ENCODE data around the gene USP25. TPM values are rescaled to one million over a fixed set of nuclear protein-coding genes. Genes with fewer than 3 reads are reported as not detected.

The USP25 gene
- total RNA-seq, 1 experiment from 2014 or later, result 33.6 TPM

DNA sequence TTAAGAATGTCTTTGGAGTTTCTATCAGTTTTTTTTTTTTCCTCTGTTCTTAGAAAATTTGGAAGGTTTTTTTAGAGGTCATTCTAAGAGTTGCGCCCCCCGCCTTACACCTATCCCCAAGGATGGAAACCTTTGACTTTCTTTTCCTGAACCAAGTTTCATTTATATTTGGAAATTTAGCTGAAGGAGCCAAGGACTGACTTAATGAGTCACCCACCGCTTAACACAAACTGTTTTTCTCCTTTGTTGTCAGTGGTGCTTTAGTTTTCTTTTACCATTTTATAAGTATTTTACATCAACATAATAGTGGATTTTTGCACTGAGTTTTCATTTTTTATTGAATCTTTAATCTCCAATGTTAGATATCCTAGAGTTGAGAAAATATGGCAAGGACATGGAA lies 25.3 kb downstream of the USP25 start:
- CTCF ChIA-PET, result no interaction called here
- POLR2A ChIA-PET, result no interaction called here
- BruUV-seq (replicated peaks), result no TSS peak

DNA sequence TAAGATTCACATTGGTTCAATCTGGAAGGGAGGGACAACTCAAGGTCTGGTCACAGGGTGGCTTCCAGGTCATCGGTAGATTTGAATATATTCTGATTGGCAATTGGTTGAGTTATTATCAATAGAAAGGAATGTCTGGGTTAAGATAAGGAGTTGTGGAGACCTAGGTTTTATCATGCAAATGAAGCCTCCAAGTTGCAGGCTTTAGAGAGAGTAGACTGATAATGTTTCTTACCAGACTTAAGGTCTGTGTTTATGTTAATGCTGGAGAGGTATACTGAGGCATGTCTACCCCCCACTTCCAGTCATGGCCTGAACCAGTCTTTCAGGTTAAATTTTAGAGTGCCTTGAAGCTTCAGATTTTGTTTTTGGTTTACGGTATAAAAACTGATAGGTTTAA lies 29.7 kb downstream of the USP25 start:
- POLR2A ChIA-PET, result no interaction called here
- Histone ChIP-seq H3K4me1 (ENCODE audit: control insufficient read depth in 1 of 2, insufficient read depth in 2 of 2, low read length in 2 of 2) (no peaks in the 10 kb centered on the region), H2AFZ (ENCODE audit: low read depth, low read length, poor library complexity, severe bottlenecking) (no peak overlapping the region), H3K27me3 (ENCODE audit: insufficient read depth, low read length) (no peaks in the 10 kb centered on the region), H3K4me3 (replicated peaks in 1 of 2; ENCODE audit: low read depth in 1 of 2, low read length in 2 of 2) (no peak overlapping the region), H3K9me3 (ENCODE audit: control insufficient read depth in 1 of 2, insufficient read depth in 1 of 2, low read depth in 1 of 2, low read length in 2 of 2) (no peaks in the 10 kb centered on the region; a peak in 1 of 4 replicates), H3K9ac (ENCODE audit: low read length) (no peak overlapping the region), H3K79me2 (ENCODE audit: insufficient read depth, low read length) (peaks cover 100% of the 10 kb centered on the region), H3K27ac (ENCODE audit: low read depth, low read length) (no peak overlapping the region), H3K4me2 (ENCODE audit: low read length) (no peak overlapping the region), H4K20me1 (ENCODE audit: insufficient read depth) (no peaks in the 10 kb centered on the region), H3K9me2 (ENCODE audit: insufficient read depth) (no peaks in the 10 kb centered on the region), H3K36me3 (ENCODE audit: control insufficient read depth in 1 of 2, insufficient read depth in 2 of 2, low read length in 2 of 2) (0 out of 4 replicates have a peak, but pooled peaks cover 0 to 3% of the 10 kb centered on the region in 2 experiments)
- intact Hi-C loops (cut with micrococcal nuclease), result no loop called here
- TF ChIP-seq RAD21 (IDR thresholded peaks at IDR 0.05; ENCODE audit: low read depth) (no peak), YY1 (IDR thresholded peaks at IDR 0.05; ENCODE audit: extremely low read depth, insufficient replicate concordance, low read depth, low read length) (no peak), SP1 (IDR thresholded peaks at IDR 0.05; ENCODE audit: low read depth) (no peak)
- ATAC-seq (no peak), DNase-seq (ENCODE audit: low read depth, low spot score) (no peak)
- CTCF ChIA-PET, result no interaction called here
- RAD21 ChIA-PET (ENCODE audit: low non-redundant PET in 1 of 2, low total read pairs in 2 of 2, uncharacterized antibody in 2 of 2, unreplicated experiment in 2 of 2), result no interaction called here
- BruUV-seq (replicated peaks), result no TSS peak

More for the DNA sequence above, 25.3 kb downstream of the USP25 start:
- RAD21 ChIA-PET (ENCODE audit: low non-redundant PET in 1 of 2, low total read pairs in 2 of 2, uncharacterized antibody in 2 of 2, unreplicated experiment in 2 of 2), result no interaction called here
- no peak overlapping the region for H2AFZ ChIP-seq (ENCODE audit: low read depth, low read length, poor library complexity, severe bottlenecking)
- peaks cover 96% of the 10 kb centered on the region for H3K79me2 ChIP-seq (ENCODE audit: insufficient read depth, low read length)
- DNase-seq (ENCODE audit: low read depth, low spot score) (no peak), ATAC-seq (no peak)
- no peak for TF ChIP-seq YY1 (IDR thresholded peaks at IDR 0.05; ENCODE audit: extremely low read depth, insufficient replicate concordance, low read depth, low read length)
- TF ChIP-seq RAD21 (IDR thresholded peaks at IDR 0.05; ENCODE audit: low read depth), result no peak
- TF ChIP-seq POLR2A (IDR thresholded peaks at IDR 0.05; ENCODE audit: borderline replicate concordance, extremely low read depth, insufficient read depth, insufficient read length), result no peak
- TF ChIP-seq SP1 (IDR thresholded peaks at IDR 0.05; ENCODE audit: low read depth), result no peak
- intact Hi-C loops (cut with micrococcal nuclease), result no loop called here
- H3K36me3 ChIP-seq (ENCODE audit: control insufficient read depth in 1 of 2, insufficient read depth in 2 of 2, low read length in 2 of 2), result 0 out of 4 replicates have a peak, but pooled peaks cover 0 to 3% of the 10 kb centered on the region in 2 experiments
- no peak overlapping the region for H3K9ac ChIP-seq (ENCODE audit: low read length)
- H3K9me2 ChIP-seq (ENCODE audit: insufficient read depth), result no peaks in the 10 kb centered on the region
- H3K27ac ChIP-seq (ENCODE audit: low read depth, low read length), result no peak overlapping the region
- H3K4me3 ChIP-seq (replicated peaks in 1 of 2; ENCODE audit: low read depth in 1 of 2, low read length in 2 of 2), result no peak overlapping the region
- no peak overlapping the region for H3K4me2 ChIP-seq (ENCODE audit: low read length)
- no peaks in the 10 kb centered on the region for H3K27me3 ChIP-seq (ENCODE audit: insufficient read depth, low read length)
- H3K4me1 ChIP-seq (ENCODE audit: control insufficient read depth in 1 of 2, insufficient read depth in 2 of 2, low read length in 2 of 2), result no peaks in the 10 kb centered on the region
- H4K20me1 ChIP-seq (ENCODE audit: insufficient read depth), result no peaks in the 10 kb centered on the region
- H3K9me3 ChIP-seq (ENCODE audit: control insufficient read depth in 1 of 2, insufficient read depth in 1 of 2, low read depth in 1 of 2, low read length in 2 of 2), result no peaks in the 10 kb centered on the region; a peak in 1 of 4 replicates
